Sciatic nerve (tissue), 2 donors: ENCODE data around the gene STAC2. TPM values are rescaled to one million over a fixed set of nuclear protein-coding genes. Genes with fewer than 3 reads are reported as not detected.

Experiments
- ATAC-seq: fragments of 200-7000 bp; cut with Tn5 transposase; one replicate; pipeline ENCODE4 v1.9.1; 2020; ENCODE audit warnings: mild to moderate bottlenecking, moderate library complexity
- DNase-seq: peaks from one replicate; pipeline ENCODE4 v3.0.0-alpha.2; 2020; ENCODE audit warnings: low spot score
- intact Hi-C: fragments of 100-400 bp; cut with DNase I; formaldehyde crosslinking; loops from one replicate; pipeline ENCODE4 v1.14.2; 2022
- total RNA-seq: library from RNA; stranded (reverse); fragmentation: NEBNext Ultra II Directional; extraction: Animal tissue kit (Norgen Biotek cat#: 25700); gene quantifications from one replicate; pipeline ENCODE4 v1.2.1, GENCODE V29; 2021
- donor health status: DM: no; HTN: no; CAD: no.
- donor health status: DM: no; HTN: no; CAD: no.

STAC2 gene
- total RNA-seq, 1 donor from 2014 or later, result 0.49 TPM

- ATAC-seq, result no peak
- no peak for DNase-seq
- intact Hi-C loops, result no loop called here
These were observed 10.1 kb upstream of the STAC2 start for GRCh38 chr17:39235555-39236449.

DNA sequence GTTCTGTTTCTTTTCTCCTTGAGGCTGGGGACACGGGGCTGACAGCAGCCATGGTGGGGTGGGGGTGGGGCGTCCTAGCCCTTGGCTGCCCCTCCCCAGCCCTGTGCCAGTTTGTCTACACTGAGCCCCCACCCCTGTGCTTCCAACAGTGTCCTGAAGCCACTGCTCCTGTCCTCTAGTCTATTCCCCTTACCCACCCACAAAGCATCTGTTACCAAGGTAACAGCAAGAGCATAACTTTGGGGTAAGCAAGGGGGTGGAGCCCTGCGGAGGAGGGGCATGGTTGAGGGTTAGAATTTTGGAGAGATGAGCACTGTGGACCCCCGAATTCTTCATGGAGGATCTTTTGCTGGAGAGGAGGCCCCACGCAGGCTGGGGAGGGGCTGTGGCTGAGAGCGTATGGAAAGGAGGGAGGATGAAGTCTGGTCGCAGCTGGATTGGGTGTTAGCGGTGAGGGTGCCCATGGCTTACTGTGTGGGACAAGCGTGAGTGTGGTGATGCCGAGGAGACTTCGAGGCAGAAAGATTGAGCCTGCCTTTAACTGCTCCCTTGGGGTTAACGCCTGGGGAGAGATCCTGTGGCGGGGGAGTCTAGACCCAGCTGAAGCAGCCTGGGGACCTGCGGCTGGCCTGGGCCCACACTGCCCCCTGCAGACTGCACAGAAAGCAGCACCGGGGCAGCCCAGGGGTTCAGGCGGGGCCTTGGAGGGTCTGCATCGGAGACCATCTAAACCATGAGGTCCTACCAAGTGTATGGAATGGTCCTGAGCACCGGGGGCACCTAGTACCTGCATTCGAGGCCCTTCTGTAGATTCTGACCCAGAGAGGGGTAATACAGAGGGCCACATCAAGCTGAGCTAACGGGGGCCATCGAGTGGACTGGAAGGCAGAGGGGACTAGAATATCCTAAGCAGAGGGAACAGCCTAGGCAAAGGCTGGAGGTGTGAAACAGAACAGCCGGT lies 6.1 kb upstream of the STAC2 start:
- no peak for DNase-seq
- intact Hi-C loops, result no loop called here

GRCh38 chr17:39231091-39231561 lies 5.4 kb upstream of the STAC2 start:
- DNase-seq (no peak), ATAC-seq (peak; percentile 61)
- intact Hi-C loops, result no loop called here

More for the DNA sequence above, 6.1 kb upstream of the STAC2 start:
- ATAC-seq, result peak; percentile 82

DNA sequence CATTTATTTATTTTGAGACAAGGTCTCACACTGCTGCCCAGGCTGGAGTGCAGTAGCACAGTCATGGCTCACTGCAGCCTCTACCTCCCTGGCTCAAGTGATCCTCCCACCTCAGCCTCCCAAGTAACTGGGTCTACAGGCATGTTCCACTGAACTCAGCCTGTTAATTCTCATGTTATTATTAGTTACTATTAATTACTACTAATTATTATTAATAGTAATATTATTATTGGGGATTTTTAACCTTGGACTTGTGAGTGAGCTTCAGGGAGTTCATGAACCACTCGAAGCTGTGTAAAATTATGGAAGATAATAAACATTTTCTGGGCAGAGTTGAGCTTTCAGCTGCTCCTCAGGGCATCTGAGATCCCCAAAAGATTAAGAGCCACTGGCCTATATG lies 4.6 kb upstream of the STAC2 start:
- ATAC-seq (no peak), DNase-seq (no peak)
- intact Hi-C loops, result no loop called here

DNA sequence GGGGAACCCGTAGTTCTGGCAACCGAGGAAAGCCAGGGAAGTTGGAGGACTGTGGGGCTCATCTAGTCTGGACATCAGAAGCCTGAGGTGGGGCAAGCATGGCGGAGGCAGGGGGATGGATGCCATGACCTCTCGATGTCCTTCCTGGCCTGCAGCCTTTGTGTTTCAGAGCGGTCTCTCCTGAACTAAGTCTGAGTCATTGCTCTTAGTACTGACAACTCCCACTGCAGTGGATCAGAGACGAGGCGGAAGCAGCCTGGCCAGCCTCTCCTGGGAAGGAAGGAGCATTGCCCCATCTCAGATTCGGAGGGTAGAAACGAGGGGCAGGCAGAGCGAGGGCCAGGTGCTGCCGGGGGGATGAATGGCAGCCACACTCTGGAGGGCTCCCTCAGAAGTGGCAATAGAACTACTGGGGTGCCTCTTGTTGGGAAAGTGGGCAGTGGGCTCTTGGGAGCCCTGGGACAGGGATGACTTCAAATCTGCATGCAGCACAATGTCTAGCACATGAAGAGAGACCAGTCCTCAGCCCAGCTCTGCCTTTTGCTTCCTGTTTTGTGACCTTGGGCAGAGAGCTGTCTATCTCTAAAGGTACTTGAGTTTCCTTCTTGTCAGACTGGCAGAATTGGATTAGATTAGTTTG lies 3.6 kb upstream of the STAC2 start:
- DNase-seq (no peak), ATAC-seq (no peak)
- intact Hi-C loops, result no loop called here

DNA sequence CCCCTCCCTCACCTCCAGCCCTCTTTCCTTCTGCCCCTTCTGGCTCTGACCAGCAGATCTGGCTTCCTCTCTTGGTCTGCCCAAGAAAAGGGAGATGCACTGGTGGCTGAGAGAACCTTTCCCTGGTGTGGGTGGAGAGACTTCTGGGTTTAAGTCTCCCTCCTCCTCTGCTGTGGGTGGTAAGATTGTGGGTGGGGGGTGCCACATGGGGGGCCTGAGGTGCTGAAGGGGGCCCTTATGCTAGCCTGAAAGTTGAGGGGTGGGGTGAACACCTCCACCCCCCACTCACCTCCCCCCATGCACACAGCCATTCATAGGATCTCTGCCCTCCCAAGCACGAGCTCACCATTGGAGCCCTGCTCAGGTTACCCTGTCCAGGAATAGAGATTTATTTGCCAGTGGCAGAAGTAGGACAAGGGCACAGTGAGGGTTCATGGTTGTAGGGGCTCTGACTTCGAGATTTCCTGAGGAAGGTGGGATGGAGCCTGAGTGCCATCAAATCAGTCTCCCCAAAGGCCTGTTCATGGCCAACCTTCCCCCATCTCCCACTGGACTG lies 1.7 kb upstream of the STAC2 start:
- DNase-seq (no peak), ATAC-seq (no peak)
- intact Hi-C loops, result no loop called here

DNA sequence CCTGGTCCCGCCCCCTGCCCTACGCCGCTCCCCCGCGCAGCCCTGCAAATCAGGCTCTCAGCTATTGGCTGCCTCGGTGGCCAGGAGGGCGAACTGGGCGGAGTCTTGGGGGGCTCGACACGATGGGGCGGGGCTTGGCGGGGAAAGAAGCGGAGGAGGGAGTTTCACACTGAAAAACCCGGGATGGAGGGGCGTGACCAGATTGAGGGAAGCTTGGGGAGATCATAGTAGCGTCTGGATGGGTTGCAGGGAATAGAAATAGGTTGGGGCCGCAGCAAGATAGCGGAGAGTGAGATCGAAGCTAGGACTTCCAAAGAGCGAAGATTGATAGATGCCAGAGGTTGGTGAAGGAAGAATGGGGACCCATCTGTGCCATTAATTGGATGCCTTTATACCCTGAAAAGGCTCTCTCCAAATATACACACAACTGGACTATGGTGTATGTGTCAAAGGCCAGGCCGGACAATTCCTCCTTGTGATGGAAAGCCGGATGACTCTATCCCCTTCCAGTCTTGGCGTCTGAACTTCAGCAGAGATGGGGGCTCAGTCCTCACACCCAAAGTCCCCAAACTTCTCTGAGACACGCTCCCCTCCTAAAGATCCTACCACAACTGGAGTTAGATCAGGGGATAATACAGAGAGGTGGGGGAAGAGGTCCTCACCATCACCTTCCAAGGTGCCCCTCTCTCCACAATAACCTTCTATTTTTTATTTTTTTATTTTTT lies 376 bp upstream of the STAC2 start:
- DNase-seq, result peak; percentile 85
- intact Hi-C loops, result no loop called here
- peak; percentile 89 for ATAC-seq

DNA sequence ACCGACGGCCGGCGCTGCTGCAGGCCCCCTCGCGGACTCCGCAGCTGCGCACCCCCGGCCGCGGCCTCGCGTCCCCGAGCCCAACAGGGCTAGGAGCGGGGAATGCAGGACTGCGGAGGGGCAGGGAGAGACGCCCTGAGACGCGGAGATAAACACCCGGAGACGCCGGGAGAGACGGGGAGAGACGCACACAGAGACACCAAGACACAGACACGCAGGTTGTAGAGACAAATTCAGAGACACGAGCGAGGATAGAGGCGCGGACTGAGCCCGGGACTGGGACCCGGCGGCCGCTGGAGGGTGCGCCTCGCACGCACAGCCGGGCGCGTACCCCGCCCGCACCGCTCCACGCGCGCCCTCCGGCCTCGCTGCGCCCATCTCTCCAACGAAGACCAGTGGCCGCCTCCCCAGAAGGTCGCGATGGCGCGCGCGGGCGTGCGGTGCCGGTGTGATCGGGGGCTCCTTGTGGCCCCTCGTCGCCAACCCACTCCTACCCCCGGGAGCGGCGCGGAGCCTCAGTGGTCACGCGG lies 902 bp downstream of the STAC2 start:
- ATAC-seq (peak; percentile 33), DNase-seq (no peak)
- intact Hi-C loops, result no loop called here

DNA sequence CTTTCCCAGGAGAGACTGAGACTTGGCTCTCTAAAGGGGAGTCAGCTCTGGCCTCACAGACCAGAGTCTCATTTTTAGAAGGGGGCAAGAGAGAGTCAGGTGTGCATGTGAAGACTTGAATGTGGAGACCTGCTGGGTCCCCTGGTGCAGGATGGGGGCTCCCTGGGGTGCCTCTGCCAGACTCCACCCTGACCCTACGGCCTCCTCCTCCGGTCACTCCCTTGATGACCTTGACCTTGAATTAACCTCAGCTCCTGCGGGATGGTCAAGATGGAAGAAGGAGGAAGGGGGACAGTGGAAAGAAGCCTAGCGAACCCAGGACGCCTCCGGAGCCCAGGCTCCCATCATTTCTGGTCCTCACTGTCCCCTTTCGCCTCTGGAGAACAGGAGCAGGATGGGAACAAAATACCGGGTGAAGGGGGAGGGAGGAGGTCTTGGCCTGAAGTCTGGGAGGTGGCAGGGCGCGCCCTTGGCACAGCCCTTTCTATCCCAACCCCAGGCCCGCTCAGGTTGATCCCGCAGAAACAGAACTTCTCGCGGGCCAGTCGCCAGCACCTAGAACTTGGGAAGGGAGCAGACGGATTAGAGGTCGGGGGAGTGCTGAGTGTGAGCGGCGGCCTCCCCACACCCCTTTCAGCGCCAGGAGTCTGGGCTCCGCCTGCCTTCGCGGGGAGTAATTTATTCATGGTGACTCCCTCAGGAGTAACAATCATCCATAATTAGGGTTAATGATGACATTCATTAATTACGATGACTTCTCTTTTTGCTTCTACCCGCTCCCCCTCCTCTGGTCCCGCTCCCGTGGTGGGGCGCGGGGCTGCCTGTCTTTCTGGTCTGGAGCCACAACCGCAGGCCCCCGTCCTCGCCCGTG lies 1.6 kb downstream of the STAC2 start:
- intact Hi-C loops, result no loop called here
- ATAC-seq, result no peak
- DNase-seq, result no peak

GRCh38 chr17:39222866-39223834 lies 2.6 kb downstream of the STAC2 start:
- intact Hi-C loops, result no loop called here
- no peak for ATAC-seq

DNA sequence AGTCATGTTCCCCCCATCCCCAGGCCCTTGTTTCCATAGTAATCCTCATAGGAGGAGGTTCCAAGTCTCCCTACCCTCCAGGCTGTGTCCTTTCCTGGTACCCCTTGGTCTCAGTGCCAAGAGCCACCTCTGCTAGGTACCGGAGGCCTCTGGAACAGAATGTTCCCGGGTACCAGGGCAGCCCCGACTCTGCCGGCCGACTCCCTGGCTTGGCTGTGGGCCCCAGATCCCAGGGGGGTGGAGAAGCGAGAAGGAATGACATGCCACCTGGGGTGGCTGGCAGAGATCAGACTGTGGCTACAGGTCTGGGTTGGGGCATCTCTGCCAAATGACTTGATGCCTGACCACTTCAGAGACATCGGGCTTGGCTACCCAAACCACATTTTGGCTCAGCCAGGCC lies 3.6 kb downstream of the STAC2 start:
- DNase-seq, result no peak
- ATAC-seq, result no peak
- intact Hi-C loops, result no loop called here

More at GRCh38 chr17:39222866-39223834, 2.6 kb downstream of the STAC2 start:
- DNase-seq, result no peak

DNA sequence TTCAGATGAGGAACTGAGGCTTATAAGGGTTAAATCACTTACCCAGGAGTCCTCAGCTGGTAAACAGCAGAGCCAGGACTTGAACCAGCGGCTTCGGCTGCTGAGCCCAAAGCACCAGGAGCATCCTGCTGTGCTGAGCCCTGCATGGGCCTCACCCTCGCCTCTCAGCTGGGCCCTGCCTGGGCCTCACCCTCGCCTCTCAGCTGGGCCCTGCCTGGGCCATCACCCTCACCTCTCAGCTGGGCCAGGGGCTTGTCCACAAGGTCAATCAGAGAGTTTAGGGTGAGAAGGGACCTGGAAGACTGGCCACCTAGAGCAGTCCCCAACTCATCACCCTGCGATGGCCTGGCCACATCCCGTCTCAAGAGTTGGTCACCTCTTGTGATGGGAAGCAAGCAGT lies 4.2 kb downstream of the STAC2 start:
- ATAC-seq (no peak), DNase-seq (no peak)
- intact Hi-C loops, result no loop called here

DNA sequence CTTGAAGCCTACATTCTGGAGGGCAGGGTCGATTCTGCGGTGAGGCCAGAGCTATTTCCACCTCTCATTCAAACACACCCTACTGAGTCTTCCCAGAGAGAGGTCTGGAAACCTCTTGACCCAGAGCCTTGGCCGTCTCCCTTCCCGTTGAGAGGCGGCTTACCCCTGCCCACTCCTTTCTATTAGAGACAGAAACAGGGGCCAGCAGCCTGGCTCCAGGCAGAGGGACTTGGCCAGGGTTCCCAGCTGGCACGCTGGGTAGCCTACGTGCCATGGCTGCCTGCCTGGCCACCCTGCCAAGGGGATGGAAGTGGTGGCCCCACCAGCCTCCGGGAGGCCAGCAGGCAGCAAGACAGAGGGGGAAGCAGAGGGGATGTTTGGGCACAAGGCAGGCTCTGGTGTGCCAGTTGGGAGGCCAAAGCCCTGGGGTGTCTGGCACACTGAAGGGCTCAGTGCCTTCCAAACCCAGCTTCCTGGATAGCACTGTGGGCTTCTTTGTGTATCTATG lies 6.0 kb downstream of the STAC2 start:
- ATAC-seq, result no peak
- intact Hi-C loops, result no loop called here

GRCh38 chr17:39218906-39219305 lies 6.8 kb downstream of the STAC2 start:
- ATAC-seq (no peak), DNase-seq (no peak)
- intact Hi-C loops, result no loop called here

More for the DNA sequence above, 6.0 kb downstream of the STAC2 start:
- no peak for DNase-seq

GRCh38 chr17:39217734-39218369 lies 7.9 kb downstream of the STAC2 start:
- DNase-seq, result no peak
- no peak for ATAC-seq
- intact Hi-C loops, result no loop called here
